Transverse colon (tissue), 4 donors: ENCODE results near the gene PIAS1. TPM values are rescaled to one million over a fixed set of nuclear protein-coding genes. Genes with fewer than 3 reads are reported as not detected.

Experiments used
- DNase-seq: peaks from one replicate; pipeline ENCODE4 v3.0.0-alpha.2; 2019
- H3K27ac ChIP-seq, 4 donors: fragments of 200-600 bp; sonication (generic); 2 replicates each; pipeline ENCODE4 v1.5.1; 2016 to 2018; ENCODE audit warnings: inconsistent platforms in 4 of 4
- H3K27me3 ChIP-seq: fragments of 200-600 bp; sonication (generic); 2 replicates; pipeline ENCODE4 v1.5.1; 2017; ENCODE audit warnings: inconsistent platforms
- H3K36me3 ChIP-seq, 4 donors: fragments of 200-600 bp; sonication (generic); 2 replicates each; pipeline ENCODE4 v1.5.1; 2017 to 2019; ENCODE audit warnings: inconsistent platforms in 4 of 4
- H3K4me1 ChIP-seq, 4 donors: fragments of 200-600 bp; sonication (generic); 2 replicates each; pipeline ENCODE4 v1.5.1; 2017 to 2020; ENCODE audit warnings: inconsistent platforms in 4 of 4
- H3K4me3 ChIP-seq, 4 donors: fragments of 200-600 bp; sonication (generic); 1 replicate in 1 of 4; 2 replicates in 3 of 4; pipeline versions ENCODE4 v1.5.1 to v1.6.1; 2017 to 2019; ENCODE audit warnings: inconsistent platforms in 4 of 4
- H3K9me3 ChIP-seq, 2 donors: fragments of 200-600 bp; sonication (generic); 2 replicates each; pipeline ENCODE4 v1.5.1; 2017 to 2019; ENCODE audit warnings: inconsistent platforms in 2 of 2
- EP300 ChIP-seq: sonication (generic); formaldehyde crosslinking; IDR thresholded peaks from one replicate; pipeline ENCODE4 v1.6.1; 2017; ENCODE audit warnings: antibody characterized with exemption, low read depth
- POLR2A ChIP-seq: fragments of 450-650 bp; IDR thresholded peaks from one replicate; pipeline ENCODE4 v1.6.1; 2016; ENCODE audit warnings: antibody characterized with exemption, mild to moderate bottlenecking, moderate library complexity
- POLR2AphosphoS5 ChIP-seq, 3 donors: sonication (generic); formaldehyde crosslinking; IDR thresholded peaks; one replicate each; pipeline ENCODE4 v1.6.1; 2016; ENCODE audit warnings: antibody characterized with exemption in 3 of 3
- WGBS, 2 donors: methylation state at CpG; one replicate each; pipeline ENCODE4 v1.1.5; 2018; ENCODE audit warnings: low coverage in 1 of 2; 5-methylcytosine and 5-hydroxymethylcytosine counted together
- in situ Hi-C, 4 donors: fragments of 200-750 bp; cut with MboI; loops; one replicate each; pipeline versions ENCODE4 v1.15.0 to v1.15.1; 2017; ENCODE audit warnings: low sequenced_read_pairs in 3 of 4, low pct_ligation_motif_present in 1 of 4, low pct_unique_long_range_greater_than_20kb in 1 of 4
- intact Hi-C: fragments of 100-400 bp; cut with DNase I; formaldehyde crosslinking; loops from one replicate; pipeline ENCODE4 v1.15.1; 2023; ENCODE audit warnings: low total_unique reads
- total RNA-seq, 4 donors: library from RNA; depleted of rRNA; stranded (reverse); fragments of >200 nt; gene quantifications; one replicate each; pipeline ENCODE4 v1.1.0, GENCODE V29; 2016
- TF ChIP-seq, protein P1 (sequence below), 5 experiments: fragments of 200-600 bp in 3 of 5; fragments of 450-650 bp in 2 of 5; sonication (generic) in 3 of 5; IDR thresholded peaks; 1 replicate in 2 of 5; 2 replicates in 3 of 5; pipeline ENCODE4 v1.5.1; 2016 to 2017; ENCODE audit warnings: antibody characterized with exemption in 5 of 5, inconsistent platforms in 3 of 5, mild to moderate bottlenecking in 2 of 5, moderate library complexity in 1 of 5

PIAS1 gene
- total RNA-seq, 4 donors from 2014 or later: 34.0 to 141 (median 55.4) TPM

DNA sequence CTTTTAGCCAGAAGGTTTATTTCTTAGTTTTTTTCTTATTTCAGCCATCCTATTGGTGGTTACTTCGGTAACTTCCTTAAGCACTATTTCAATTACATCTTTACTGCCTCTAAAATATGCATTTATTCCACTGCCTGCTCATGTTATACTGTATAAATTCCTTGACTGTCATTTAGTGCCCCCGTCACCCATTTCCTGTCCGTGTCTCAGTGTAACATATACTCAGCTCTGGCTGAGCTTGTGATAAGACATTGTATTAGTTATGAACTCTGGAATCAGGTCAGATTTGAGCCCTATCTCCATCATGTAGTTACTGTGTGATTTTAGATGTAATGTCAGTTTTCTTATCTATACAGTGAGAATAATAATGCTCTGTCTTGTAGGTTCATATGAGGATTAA, 24.2 kb downstream of the PIAS1 start:
- WGBS, 2 donors: 42 to 52% methylated on average over 3 of the region's 3 CpGs
- H3K36me3 ChIP-seq: no peaks in the 10 kb centered on the region
- in situ Hi-C loops: no loop called here
- no peaks in the 10 kb centered on the region for H3K27me3 ChIP-seq
- intact Hi-C loops: no loop called here
- TF ChIP-seq EP300 (no peak), POLR2AphosphoS5 (IDR thresholded peaks at IDR 0.05) (no peak), POLR2A (no peak)
- TF ChIP-seq, protein P1, sequence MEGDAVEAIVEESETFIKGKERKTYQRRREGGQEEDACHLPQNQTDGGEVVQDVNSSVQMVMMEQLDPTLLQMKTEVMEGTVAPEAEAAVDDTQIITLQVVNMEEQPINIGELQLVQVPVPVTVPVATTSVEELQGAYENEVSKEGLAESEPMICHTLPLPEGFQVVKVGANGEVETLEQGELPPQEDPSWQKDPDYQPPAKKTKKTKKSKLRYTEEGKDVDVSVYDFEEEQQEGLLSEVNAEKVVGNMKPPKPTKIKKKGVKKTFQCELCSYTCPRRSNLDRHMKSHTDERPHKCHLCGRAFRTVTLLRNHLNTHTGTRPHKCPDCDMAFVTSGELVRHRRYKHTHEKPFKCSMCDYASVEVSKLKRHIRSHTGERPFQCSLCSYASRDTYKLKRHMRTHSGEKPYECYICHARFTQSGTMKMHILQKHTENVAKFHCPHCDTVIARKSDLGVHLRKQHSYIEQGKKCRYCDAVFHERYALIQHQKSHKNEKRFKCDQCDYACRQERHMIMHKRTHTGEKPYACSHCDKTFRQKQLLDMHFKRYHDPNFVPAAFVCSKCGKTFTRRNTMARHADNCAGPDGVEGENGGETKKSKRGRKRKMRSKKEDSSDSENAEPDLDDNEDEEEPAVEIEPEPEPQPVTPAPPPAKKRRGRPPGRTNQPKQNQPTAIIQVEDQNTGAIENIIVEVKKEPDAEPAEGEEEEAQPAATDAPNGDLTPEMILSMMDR (IDR thresholded peaks at IDR 0.05): no peak
- H3K4me1 ChIP-seq: peaks cover 2 to 74% (median 32%) of the 10 kb centered on the region in 4 donors
- no peak overlapping the region for H3K27ac ChIP-seq
- no peaks in the 10 kb centered on the region for H3K9me3 ChIP-seq
- DNase-seq: no peak
- no peak overlapping the region for H3K4me3 ChIP-seq

DNA sequence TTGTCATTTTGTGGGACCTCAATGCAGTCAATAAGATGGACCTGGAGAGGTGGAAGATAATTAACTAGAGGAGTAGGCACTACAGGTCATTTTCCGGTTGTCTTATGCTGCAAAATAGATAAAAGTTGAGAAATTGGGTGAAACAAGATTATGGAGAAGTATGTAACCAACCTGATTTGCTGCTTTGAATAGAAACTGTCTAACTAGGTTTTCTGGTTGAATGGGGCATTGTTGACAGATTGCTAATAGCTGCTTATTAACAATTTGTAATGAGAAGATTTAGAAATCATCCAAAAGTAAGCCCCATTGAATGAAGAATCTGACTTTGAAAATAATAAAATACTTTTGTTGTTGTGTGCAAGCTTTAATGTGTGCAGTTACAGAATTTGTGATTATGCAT, 26.2 kb downstream of the PIAS1 start:
- in situ Hi-C loops: no loop called here
- Histone ChIP-seq H3K36me3 (no peaks in the 10 kb centered on the region), H3K27ac (no peak overlapping the region), H3K9me3 (no peaks in the 10 kb centered on the region), H3K4me3 (no peak overlapping the region), H3K4me1 (peaks cover 2 to 89% (median 32%) of the 10 kb centered on the region in 4 donors), H3K27me3 (no peaks in the 10 kb centered on the region)
- intact Hi-C loops: no loop called here
- TF ChIP-seq, protein P1 (IDR thresholded peaks at IDR 0.05): no peak
- no peak for TF ChIP-seq EP300
- no peak for TF ChIP-seq POLR2AphosphoS5 (IDR thresholded peaks at IDR 0.05)
- TF ChIP-seq POLR2A: no peak
- DNase-seq: no peak
- 80 to 83% methylated on average over 1 of the region's 1 CpG for WGBS, 2 donors

DNA sequence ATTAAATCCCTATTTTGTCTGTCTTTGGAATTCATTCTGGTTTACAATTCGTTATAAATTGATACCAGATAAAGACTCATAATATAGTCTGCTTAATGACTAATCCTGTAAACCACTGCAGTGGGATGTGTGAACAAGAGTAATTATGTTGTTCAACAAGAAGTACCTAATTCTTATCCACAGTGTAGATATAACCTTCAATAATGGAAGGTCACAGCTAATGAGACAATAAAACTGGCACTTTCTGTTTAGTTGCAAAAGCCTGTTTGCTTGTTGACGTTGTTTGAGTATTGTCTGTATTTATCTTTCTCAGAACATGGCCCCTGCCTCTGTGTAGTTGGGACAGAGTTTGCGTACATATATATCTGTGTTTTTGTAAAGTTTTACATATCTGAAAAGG, 26.7 kb downstream of the PIAS1 start:
- TF ChIP-seq, protein P1 (IDR thresholded peaks at IDR 0.05): no peak
- TF ChIP-seq POLR2A: no peak
- TF ChIP-seq POLR2AphosphoS5 (IDR thresholded peaks at IDR 0.05): no peak
- TF ChIP-seq EP300: no peak
- intact Hi-C loops: no loop called here
- no peaks in the 10 kb centered on the region for H3K27me3 ChIP-seq
- DNase-seq: no peak
- no peak overlapping the region for H3K4me3 ChIP-seq
- H3K27ac ChIP-seq: no peak overlapping the region
- no peaks in the 10 kb centered on the region for H3K36me3 ChIP-seq
- no peaks in the 10 kb centered on the region for H3K9me3 ChIP-seq
- 68 to 71% methylated on average over 2 to 3 of the region's 3 CpGs for WGBS, 2 donors
- H3K4me1 ChIP-seq: peaks cover 2 to 89% (median 32%) of the 10 kb centered on the region in 4 donors
- in situ Hi-C loops: no loop called here

DNA sequence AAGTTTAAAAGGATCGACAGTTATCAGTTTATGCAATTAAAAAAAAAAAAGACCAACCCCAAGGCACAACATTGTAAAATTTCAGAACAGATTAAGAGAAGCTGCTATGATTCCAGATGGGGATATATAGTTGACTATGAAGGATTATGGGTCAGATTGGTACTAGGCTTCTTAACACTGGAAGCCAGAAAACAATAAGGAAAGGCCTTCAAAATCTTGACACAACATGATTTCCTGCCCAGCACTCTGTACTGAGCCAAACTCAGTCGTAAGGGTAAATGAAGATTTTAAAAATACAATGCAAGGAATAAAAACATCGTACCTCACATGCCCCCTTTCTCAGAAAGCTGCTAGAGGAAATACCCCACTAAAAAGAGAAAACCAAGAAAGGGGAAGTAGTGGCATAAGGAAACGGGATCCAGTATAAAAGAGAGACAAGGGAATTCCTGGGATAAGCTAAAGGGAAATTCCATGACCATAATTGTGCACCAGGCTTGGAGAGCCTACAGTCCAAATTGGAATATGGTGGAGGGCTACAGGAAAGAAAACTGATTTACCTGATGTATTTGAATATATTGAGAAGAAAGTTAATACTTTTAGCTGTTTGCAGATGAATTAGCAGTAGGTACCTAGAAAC, 27.9 kb downstream of the PIAS1 start:
- in situ Hi-C loops (no loop called here), intact Hi-C loops (no loop called here)
- Histone ChIP-seq H3K27ac (no peak overlapping the region), H3K4me1 (peaks cover 2 to 77% (median 24%) of the 10 kb centered on the region in 4 donors), H3K27me3 (no peaks in the 10 kb centered on the region), H3K36me3 (no peaks in the 10 kb centered on the region), H3K4me3 (no peak overlapping the region), H3K9me3 (no peaks in the 10 kb centered on the region)
- no peak for DNase-seq
- WGBS, 2 donors: 56 to 62% methylated on average over 3 to 4 of the region's 4 CpGs
- TF ChIP-seq, protein P1 (IDR thresholded peaks at IDR 0.05): no peak
- TF ChIP-seq POLR2A: no peak
- TF ChIP-seq POLR2AphosphoS5 (IDR thresholded peaks at IDR 0.05): no peak
- TF ChIP-seq EP300: no peak
